HepG2 (cell line): ENCODE results near the gene ABCC8. TPM values are rescaled to one million over a fixed set of nuclear protein-coding genes. Genes with fewer than 3 reads are reported as not detected.
A peak's percentile ranks its signal among the peaks of the same experiment; 100 is the strongest.

ENCODE experiments used
- FLYWCH1 ChIP-seq: sonication (generic); formaldehyde crosslinking; IDR thresholded peaks from 2 replicates; pipeline ENCODE4 v1.8.1; 2023; ENCODE audit warnings: mild to moderate bottlenecking, missing genetic modification reagents
- GATAD1 ChIP-seq: IDR thresholded peaks from 2 replicates; pipeline ENCODE4 v1.6.1; 2016; ENCODE audit warnings: missing genetic modification reagents, missing compliant biosample characterization
- GZF1 ChIP-seq: sonication (generic); formaldehyde crosslinking; IDR thresholded peaks from 2 replicates; pipeline ENCODE4 v1.5.1; 2020; ENCODE audit warnings: mild to moderate bottlenecking, missing genetic modification reagents
- HNF4A ChIP-seq: sonication (generic); formaldehyde crosslinking; IDR thresholded peaks from 2 replicates; pipeline ENCODE4 v1.4.0; 2020; ENCODE audit warnings: missing genetic modification reagents
- MEF2D ChIP-seq: sonication (generic); formaldehyde crosslinking; IDR thresholded peaks from 2 replicates; pipeline ENCODE4 v1.5.1; 2020; ENCODE audit warnings: mild to moderate bottlenecking, missing genetic modification reagents
- MTF2 ChIP-seq: sonication (generic); formaldehyde crosslinking; IDR thresholded peaks from 2 replicates; pipeline ENCODE4 v1.5.0; 2020; ENCODE audit warnings: missing genetic modification reagents, borderline replicate concordance
- PHF5A ChIP-seq: IDR thresholded peaks from one replicate; pipeline ENCODE4 v1.6.1; 2018; ENCODE audit warnings: low read depth, missing genetic modification reagents; ENCODE audit not compliant: unreplicated experiment
- TCF7L2 ChIP-seq: IDR thresholded peaks from 2 replicates; pipeline ENCODE4 v1.6.1; 2011; ENCODE audit warnings: mild to moderate bottlenecking, low read depth, low read length, moderate library complexity
- ZEB1 ChIP-seq: IDR thresholded peaks from 2 replicates; pipeline ENCODE4 v1.6.1; 2012; ENCODE audit warnings: mild to moderate bottlenecking, low read depth, inconsistent platforms; ENCODE audit not compliant: insufficient replicate concordance
- ZNF124 ChIP-seq: sonication (generic); formaldehyde crosslinking; IDR thresholded peaks from 2 replicates; pipeline ENCODE4 v1.4.0; 2020; ENCODE audit warnings: missing genetic modification reagents
- ZNF235 ChIP-seq: sonication (generic); formaldehyde crosslinking; IDR thresholded peaks from 2 replicates; pipeline ENCODE4 v1.8.1; 2023; ENCODE audit warnings: mild to moderate bottlenecking, missing genetic modification reagents, borderline replicate concordance
- ZNF343 ChIP-seq: sonication (generic); formaldehyde crosslinking; IDR thresholded peaks from 2 replicates; pipeline ENCODE4 v1.4.0; 2020; ENCODE audit warnings: mild to moderate bottlenecking, missing genetic modification reagents
- ZNF570 ChIP-seq: sonication (generic); formaldehyde crosslinking; IDR thresholded peaks from 2 replicates; pipeline ENCODE4 v1.4.0; 2020; ENCODE audit warnings: mild to moderate bottlenecking, missing genetic modification reagents, borderline replicate concordance
- polyA plus RNA-seq, 8 experiments: library from polyadenylated mRNA; depleted of rRNA in 3 of 8; stranded (reverse) in 7 of 8; unstranded in 1 of 8; fragments of >200 nt; fragmentation: Illumina TruSeq in 4 of 8; extraction: Trizol in 4 of 8; gene quantifications; 2 replicates each; pipeline versions ENCODE4 v1.2.1 to v1.2.3, GENCODE V29; 2011 to 2016; ENCODE audit warnings: low read depth in 4 of 8, missing spikeins in 1 of 8, mixed read lengths in 1 of 8; ENCODE audit not compliant: insufficient read depth in 1 of 8
- total RNA-seq, 5 experiments: library from RNA; depleted of rRNA; stranded (reverse); fragments of >200 nt; fragmentation: Illumina TruSeq; extraction: Trizol; gene quantifications; 2 replicates each; pipeline ENCODE4 v1.2.3, GENCODE V29; 2016; ENCODE audit warnings: low read depth in 1 of 5
- TF ChIP-seq, protein P1 (sequence below): sonication (generic); formaldehyde crosslinking; IDR thresholded peaks from 2 replicates; pipeline ENCODE4 v1.8.1; 2023; ENCODE audit warnings: missing genetic modification reagents, mild to moderate bottlenecking, borderline replicate concordance
- TF ChIP-seq, protein P2 (sequence below): sonication (generic); formaldehyde crosslinking; IDR thresholded peaks from 2 replicates; pipeline ENCODE4 v1.4.0; 2020; ENCODE audit warnings: missing genetic modification reagents, borderline replicate concordance
- TF ChIP-seq, protein P3 (sequence below): sonication (generic); formaldehyde crosslinking; IDR thresholded peaks from 2 replicates; pipeline ENCODE4 v1.9.0; 2022; ENCODE audit warnings: low read depth, missing genetic modification reagents
- TF ChIP-seq, protein P4 (sequence below): sonication (generic); formaldehyde crosslinking; IDR thresholded peaks from 2 replicates; pipeline ENCODE4 v1.8.0; 2022; ENCODE audit warnings: missing genetic modification reagents, mild to moderate bottlenecking, inconsistent platforms, borderline replicate concordance
- TF ChIP-seq, protein P5 (sequence below): sonication (generic); formaldehyde crosslinking; IDR thresholded peaks from 2 replicates; pipeline ENCODE4 v1.5.0; 2020; ENCODE audit warnings: missing genetic modification reagents, mild to moderate bottlenecking, borderline replicate concordance
- TF ChIP-seq, protein P6 (sequence below): IDR thresholded peaks from 2 replicates; pipeline ENCODE4 v1.6.1; 2018; ENCODE audit warnings: missing genetic modification reagents
- TF ChIP-seq, protein P7 (sequence below): sonication (generic); formaldehyde crosslinking; IDR thresholded peaks from 2 replicates; pipeline ENCODE4 v1.5.0; 2020; ENCODE audit warnings: missing genetic modification reagents, mild to moderate bottlenecking, borderline replicate concordance

ABCC8 gene
- total and polyA plus RNA-seq, 2 of the 13 experiments (the other 11 are each of a cell fraction or from before 2014, with no cell fraction given): not detected

DNA sequence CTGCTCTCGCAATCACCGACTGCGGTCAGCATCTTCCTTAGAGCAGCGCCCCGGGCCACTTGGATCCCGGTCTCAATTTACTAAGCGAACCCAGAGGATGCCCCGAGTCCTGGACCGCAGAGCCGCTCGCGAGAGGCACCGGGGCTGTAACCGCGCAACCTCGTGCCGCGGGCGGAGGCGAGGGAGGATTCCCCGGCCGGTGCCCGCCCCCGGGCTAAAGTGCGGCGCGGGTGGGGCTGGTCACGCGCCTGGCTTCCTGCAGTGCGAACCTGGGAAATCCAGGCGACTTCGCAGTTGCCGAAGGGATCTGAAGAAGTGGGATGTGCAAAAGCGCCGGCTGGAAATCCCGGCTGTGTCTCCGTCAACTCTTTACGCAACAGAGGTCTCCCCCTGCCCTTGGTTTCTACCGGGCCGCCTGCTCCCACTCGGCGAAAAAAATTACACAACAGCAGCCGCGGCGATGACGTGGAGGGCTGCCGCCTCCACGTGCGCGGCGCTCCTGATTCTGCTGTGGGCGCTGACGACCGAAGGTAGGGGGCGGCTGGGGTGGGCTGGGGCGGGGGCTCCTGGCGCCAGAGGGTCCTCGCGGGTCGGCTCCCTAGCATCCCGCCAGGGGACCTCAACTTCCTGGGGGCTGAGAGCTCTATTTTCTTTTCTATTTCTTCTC lies 125.0 kb downstream of the ABCC8 start, which contains the start of gene NCR3LG1 (continued):
- TF ChIP-seq, protein P1, sequence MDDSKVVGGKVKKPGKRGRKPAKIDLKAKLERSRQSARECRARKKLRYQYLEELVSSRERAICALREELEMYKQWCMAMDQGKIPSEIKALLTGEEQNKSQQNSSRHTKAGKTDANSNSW (CRISPR knock-in tag): peak; percentile 35; the same call in 1 of the 2 replicates
- TF ChIP-seq ZNF235 (CRISPR knock-in tag) (no peak), TCF7L2 (no peak), MTF2 (CRISPR knock-in tag) (no peak), PHF5A (CRISPR knock-in tag) (peak; percentile 47), MEF2D (CRISPR knock-in tag) (no peak), GZF1 (CRISPR knock-in tag) (no peak; the same call in 1 of the 2 replicates), ZNF343 (CRISPR knock-in tag) (no peak), FLYWCH1 (CRISPR knock-in tag) (no peak), GATAD1 (CRISPR knock-in tag) (no peak; the same call in 1 of the 2 replicates), ZEB1 (no peak), ZNF124 (CRISPR knock-in tag) (no peak), ZNF570 (no peak), HNF4A (CRISPR knock-in tag) (peak; percentile 70)
- TF ChIP-seq, protein P2, sequence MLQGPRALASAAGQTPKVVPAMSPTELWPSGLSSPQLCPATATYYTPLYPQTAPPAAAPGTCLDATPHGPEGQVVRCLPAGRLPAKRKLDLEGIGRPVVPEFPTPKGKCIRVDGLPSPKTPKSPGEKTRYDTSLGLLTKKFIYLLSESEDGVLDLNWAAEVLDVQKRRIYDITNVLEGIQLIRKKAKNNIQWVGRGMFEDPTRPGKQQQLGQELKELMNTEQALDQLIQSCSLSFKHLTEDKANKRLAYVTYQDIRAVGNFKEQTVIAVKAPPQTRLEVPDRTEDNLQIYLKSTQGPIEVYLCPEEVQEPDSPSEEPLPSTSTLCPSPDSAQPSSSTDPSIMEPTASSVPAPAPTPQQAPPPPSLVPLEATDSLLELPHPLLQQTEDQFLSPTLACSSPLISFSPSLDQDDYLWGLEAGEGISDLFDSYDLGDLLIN (CRISPR knock-in tag): peak; percentile 68; the same call in 1 of the 2 replicates
- TF ChIP-seq, protein P3, sequence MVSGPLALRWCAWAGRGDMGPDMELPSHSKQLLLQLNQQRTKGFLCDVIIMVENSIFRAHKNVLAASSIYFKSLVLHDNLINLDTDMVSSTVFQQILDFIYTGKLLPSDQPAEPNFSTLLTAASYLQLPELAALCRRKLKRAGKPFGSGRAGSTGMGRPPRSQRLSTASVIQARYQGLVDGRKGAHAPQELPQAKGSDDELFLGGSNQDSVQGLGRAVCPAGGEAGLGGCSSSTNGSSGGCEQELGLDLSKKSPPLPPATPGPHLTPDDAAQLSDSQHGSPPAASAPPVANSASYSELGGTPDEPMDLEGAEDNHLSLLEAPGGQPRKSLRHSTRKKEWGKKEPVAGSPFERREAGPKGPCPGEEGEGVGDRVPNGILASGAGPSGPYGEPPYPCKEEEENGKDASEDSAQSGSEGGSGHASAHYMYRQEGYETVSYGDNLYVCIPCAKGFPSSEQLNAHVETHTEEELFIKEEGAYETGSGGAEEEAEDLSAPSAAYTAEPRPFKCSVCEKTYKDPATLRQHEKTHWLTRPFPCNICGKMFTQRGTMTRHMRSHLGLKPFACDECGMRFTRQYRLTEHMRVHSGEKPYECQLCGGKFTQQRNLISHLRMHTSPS (CRISPR knock-in tag): no peak
- TF ChIP-seq, protein P4, sequence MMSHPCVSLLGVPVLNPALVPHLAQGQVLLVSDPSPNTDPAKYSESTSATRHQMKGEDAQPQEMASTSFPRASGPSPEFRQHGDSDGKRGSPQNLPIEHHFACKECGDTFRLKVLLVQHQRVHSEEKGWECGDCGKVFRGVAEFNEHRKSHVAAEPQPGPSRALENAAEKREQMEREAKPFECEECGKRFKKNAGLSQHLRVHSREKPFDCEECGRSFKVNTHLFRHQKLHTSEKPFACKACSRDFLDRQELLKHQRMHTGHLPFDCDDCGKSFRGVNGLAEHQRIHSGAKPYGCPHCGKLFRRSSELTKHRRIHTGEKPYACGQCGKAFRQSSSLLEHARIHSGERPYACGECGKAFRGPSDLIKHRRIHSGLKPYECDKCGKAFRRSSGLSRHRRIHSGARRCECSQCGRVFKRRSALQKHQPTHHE: peak; percentile 72; the same call in 1 of the 2 replicates
- TF ChIP-seq, protein P5, sequence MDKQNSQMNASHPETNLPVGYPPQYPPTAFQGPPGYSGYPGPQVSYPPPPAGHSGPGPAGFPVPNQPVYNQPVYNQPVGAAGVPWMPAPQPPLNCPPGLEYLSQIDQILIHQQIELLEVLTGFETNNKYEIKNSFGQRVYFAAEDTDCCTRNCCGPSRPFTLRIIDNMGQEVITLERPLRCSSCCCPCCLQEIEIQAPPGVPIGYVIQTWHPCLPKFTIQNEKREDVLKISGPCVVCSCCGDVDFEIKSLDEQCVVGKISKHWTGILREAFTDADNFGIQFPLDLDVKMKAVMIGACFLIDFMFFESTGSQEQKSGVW (CRISPR knock-in tag): peak; percentile 49; the same call in 1 of the 2 replicates
- TF ChIP-seq, protein P6, sequence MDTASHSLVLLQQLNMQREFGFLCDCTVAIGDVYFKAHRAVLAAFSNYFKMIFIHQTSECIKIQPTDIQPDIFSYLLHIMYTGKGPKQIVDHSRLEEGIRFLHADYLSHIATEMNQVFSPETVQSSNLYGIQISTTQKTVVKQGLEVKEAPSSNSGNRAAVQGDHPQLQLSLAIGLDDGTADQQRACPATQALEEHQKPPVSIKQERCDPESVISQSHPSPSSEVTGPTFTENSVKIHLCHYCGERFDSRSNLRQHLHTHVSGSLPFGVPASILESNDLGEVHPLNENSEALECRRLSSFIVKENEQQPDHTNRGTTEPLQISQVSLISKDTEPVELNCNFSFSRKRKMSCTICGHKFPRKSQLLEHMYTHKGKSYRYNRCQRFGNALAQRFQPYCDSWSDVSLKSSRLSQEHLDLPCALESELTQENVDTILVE (CRISPR knock-in tag): 0 out of 2 replicates have a peak, but pooled peaks have one; percentile 53
- TF ChIP-seq, protein P7, sequence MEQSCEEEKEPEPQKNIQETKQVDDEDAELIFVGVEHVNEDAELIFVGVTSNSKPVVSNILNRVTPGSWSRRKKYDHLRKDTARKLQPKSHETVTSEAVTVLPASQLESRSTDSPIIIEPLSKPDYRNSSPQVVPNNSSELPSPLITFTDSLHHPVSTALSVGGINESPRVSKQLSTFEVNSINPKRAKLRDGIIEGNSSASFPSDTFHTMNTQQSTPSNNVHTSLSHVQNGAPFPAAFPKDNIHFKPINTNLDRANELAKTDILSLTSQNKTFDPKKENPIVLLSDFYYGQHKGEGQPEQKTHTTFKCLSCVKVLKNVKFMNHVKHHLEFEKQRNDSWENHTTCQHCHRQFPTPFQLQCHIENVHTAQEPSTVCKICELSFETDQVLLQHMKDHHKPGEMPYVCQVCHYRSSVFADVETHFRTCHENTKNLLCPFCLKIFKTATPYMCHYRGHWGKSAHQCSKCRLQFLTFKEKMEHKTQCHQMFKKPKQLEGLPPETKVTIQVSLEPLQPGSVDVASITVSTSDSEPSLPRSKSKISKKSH (CRISPR knock-in tag): 0 out of 2 replicates have a peak, but pooled peaks have one; percentile 31
